DND-41 (cell line): ENCODE results near the gene MDFI.

Experiments used
- CTCF ChIP-seq: IDR thresholded peaks from 2 replicates; pipeline ENCODE4 v1.5.1; 2012; ENCODE audit warnings: borderline replicate concordance, low read length, moderate library complexity, mild to moderate bottlenecking; ENCODE audit not compliant: poor library complexity, severe bottlenecking; ENCODE audit errors: extremely low read depth
- EZH2 ChIP-seq: IDR thresholded peaks from 3 replicates; pipeline ENCODE4 v1.6.1; 2012; ENCODE audit warnings: borderline replicate concordance, low read depth, mild to moderate bottlenecking, moderate library complexity, low read length, inconsistent platforms; ENCODE audit not compliant: severe bottlenecking

DNA sequence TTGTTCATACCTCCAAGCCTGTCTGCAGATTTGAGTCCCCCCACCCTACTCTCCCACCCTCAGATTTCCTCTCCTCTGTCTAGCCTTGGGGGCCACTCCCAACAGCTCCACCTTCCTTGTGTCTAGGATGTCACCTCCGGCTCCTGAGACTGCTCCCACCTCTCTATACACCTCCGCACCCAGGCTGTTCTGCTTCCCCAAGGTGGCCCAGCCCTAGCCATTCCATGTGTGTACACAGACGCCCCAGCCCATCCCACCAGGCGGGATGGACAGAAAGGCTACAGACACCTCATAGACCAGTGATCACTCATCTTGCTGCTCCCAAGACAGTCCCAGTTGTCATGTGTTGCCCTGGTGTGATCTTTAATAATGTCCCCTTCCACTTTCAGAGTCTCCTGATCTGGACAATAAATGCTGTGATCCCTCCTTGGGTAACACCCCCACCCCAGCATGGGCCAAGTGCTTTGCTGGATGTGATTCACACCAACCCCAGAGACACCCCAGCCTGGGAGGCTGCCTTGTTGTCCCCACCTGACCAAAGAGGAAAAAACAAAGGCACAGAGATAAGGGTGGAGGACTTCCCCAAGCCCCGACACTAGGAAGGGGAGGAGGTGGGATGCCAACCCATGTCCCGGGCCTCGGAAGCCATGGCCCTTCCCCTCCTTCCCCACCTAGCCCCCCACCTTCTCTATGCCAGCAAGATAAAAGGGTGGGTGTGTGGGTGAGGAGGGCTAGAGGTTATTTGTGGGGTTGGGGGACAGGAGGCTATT is 36.1 kb downstream of the MDFI start:
- TF ChIP-seq CTCF (no peak), EZH2 (no peak)
